Left lung (tissue), 10 donors: ENCODE data around the gene GSTA3. TPM values are rescaled to one million over a fixed set of nuclear protein-coding genes. Genes with fewer than 3 reads are reported as not detected.

Experiments used
- ATAC-seq: fragments of 200-7000 bp; cut with Tn5 transposase; one replicate; pipeline ENCODE4 v1.9.1; 2020; ENCODE audit warnings: moderate library complexity
- DNase-seq, 4 donors: peaks; one replicate each; pipeline ENCODE4 v3.0.0-alpha.2; 2013 to 2020
- H3K27ac ChIP-seq, 2 donors: fragments of 200-600 bp; sonication (generic) in 1 of 2; one replicate each; pipeline versions ENCODE4 v1.5.0 to v1.8.0; 2020 to 2021
- H3K27me3 ChIP-seq, 2 donors: fragments of 200-600 bp; sonication (generic) in 1 of 2; one replicate each; pipeline versions ENCODE4 v1.5.0 to v1.8.0; 2020 to 2021
- H3K36me3 ChIP-seq, 2 donors: fragments of 200-600 bp; sonication (generic) in 1 of 2; one replicate each; pipeline versions ENCODE4 v1.5.0 to v1.8.0; 2020 to 2021
- H3K4me1 ChIP-seq, 2 donors: fragments of 200-600 bp; one replicate each; pipeline ENCODE4 v1.8.0; 2021
- H3K4me3 ChIP-seq, 2 donors: fragments of 200-600 bp; sonication (generic) in 1 of 2; one replicate each; pipeline versions ENCODE4 v1.5.0 to v1.8.0; 2020 to 2021; ENCODE audit warnings: mild to moderate bottlenecking in 1 of 2
- H3K9me3 ChIP-seq, 2 donors: fragments of 200-600 bp; sonication (generic) in 1 of 2; one replicate each; pipeline versions ENCODE4 v1.5.0 to v1.8.0; 2020 to 2021
- intact Hi-C, 2 donors: fragments of 100-400 bp; cut with DNase I; formaldehyde crosslinking; loops; one replicate each; pipeline versions ENCODE4 v1.11.2 to v1.14.2; 2022
- polyA plus RNA-seq, 6 donors: library from polyadenylated mRNA; unstranded; fragments of 120-200 nt; gene quantifications; one replicate each; pipeline ENCODE4 v1.2.1, GENCODE V29; 2013; ENCODE audit not compliant: insufficient read length in 6 of 6
- total RNA-seq, 2 donors: library from RNA; stranded (reverse); fragmentation: NEBNext Ultra II Directional; extraction: Animal tissue kit (Norgen Biotek cat#: 25700); gene quantifications; one replicate each; pipeline ENCODE4 v1.2.1, GENCODE V29; 2021
- TF ChIP-seq, protein P1 (sequence below), 2 donors: fragments of 200-600 bp; sonication (generic) in 1 of 2; IDR thresholded peaks; one replicate each; pipeline versions ENCODE4 v1.5.0 to v1.8.0; 2021; ENCODE audit warnings: antibody characterized with exemption in 2 of 2
- donor health status: DM: no; HTN: yes; CAD: no.
- donor health status: DM: no; HTN: no; CAD: no.

GSTA3 gene
- total and polyA plus RNA-seq, 8 donors, result 0.20 to 1.9 (median 1.0) TPM; not detected in 1

DNA sequence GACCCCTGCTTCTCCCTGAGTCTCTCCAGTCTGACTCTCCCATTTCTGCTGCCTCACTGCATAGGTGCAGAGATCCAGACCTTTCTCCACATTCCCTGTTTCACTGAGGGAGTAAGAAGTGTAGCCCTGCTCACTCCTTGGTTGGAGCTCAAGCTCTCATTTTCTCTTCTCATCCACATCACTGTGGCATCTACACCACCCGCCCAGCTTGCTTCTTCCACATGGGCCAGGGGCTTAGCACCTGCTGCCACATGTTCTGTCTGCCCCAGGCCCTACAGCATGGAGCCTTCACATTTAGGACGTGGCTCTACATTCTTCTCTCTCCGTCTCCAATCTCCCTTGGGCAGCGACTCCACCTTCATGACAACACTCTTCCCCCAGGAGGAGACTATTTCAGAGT, 60.4 kb downstream of the GSTA3 start:
- H3K9me3 ChIP-seq, result peaks cover 0 to 8% of the 10 kb centered on the region in 2 donors
- ATAC-seq (no peak), DNase-seq (no peak)
- H3K27me3 ChIP-seq, result no peaks in the 10 kb centered on the region
- intact Hi-C loops, result no loop called here
- no peak overlapping the region for H3K4me3 ChIP-seq
- H3K4me1 ChIP-seq, result no peaks in the 10 kb centered on the region
- no peaks in the 10 kb centered on the region for H3K36me3 ChIP-seq
- no peak overlapping the region for H3K27ac ChIP-seq
- TF ChIP-seq, protein P1, sequence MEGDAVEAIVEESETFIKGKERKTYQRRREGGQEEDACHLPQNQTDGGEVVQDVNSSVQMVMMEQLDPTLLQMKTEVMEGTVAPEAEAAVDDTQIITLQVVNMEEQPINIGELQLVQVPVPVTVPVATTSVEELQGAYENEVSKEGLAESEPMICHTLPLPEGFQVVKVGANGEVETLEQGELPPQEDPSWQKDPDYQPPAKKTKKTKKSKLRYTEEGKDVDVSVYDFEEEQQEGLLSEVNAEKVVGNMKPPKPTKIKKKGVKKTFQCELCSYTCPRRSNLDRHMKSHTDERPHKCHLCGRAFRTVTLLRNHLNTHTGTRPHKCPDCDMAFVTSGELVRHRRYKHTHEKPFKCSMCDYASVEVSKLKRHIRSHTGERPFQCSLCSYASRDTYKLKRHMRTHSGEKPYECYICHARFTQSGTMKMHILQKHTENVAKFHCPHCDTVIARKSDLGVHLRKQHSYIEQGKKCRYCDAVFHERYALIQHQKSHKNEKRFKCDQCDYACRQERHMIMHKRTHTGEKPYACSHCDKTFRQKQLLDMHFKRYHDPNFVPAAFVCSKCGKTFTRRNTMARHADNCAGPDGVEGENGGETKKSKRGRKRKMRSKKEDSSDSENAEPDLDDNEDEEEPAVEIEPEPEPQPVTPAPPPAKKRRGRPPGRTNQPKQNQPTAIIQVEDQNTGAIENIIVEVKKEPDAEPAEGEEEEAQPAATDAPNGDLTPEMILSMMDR (IDR thresholded peaks at IDR 0.05), result no peak

Other genes with a start within 250 kb of the GSTA3 start
- 10 to 100 TPM; 20.6 to 24.1 TPM for gene TMEM14A, start 238.6 kb downstream of the GSTA3 start, total RNA-seq
- 10 to 100 TPM; 39.7 to 44.5 (median 41.8) TPM for gene TMEM14A, start 238.6 kb downstream of the GSTA3 start, polyA plus RNA-seq
- gene GSTA2, start 146.2 kb downstream of the GSTA3 start, total RNA-seq, result 1 to 10 TPM in 1 of 2 donors, not detected in 1; 2.7 TPM
- gene GSTA2, start 146.2 kb downstream of the GSTA3 start, polyA plus RNA-seq, result under 1 TPM in 1 of 6 donors, not detected in 5; 0.13 TPM
- 1 to 10 TPM; 3.8 to 9.3 TPM for gene GSTA1, start 105.9 kb downstream of the GSTA3 start, total RNA-seq
- gene GSTA1, start 105.9 kb downstream of the GSTA3 start, polyA plus RNA-seq, result 1 to 10 TPM in 5 of 6 donors, under 1 TPM in 1; 0.94 to 5.0 (median 3.7) TPM
- not detected for gene GSTA5, start 68.9 kb downstream of the GSTA3 start, total RNA-seq
- gene GSTA5, start 68.9 kb downstream of the GSTA3 start, polyA plus RNA-seq, result not detected
- 10 to 100 TPM; 49.1 to 63.0 TPM for gene GSTA4, start 85.6 kb upstream of the GSTA3 start, total RNA-seq
- gene GSTA4, start 85.6 kb upstream of the GSTA3 start, polyA plus RNA-seq, result 100 to 1,000 TPM; 121 to 138 (median 133) TPM
- gene CILK1, start 152.1 kb upstream of the GSTA3 start, total RNA-seq, result 10 to 100 TPM; 12.3 to 13.7 TPM
- gene CILK1, start 152.1 kb upstream of the GSTA3 start, polyA plus RNA-seq, result 10 to 100 TPM; 18.1 to 22.0 (median 19.3) TPM
- gene FBXO9, start 155.7 kb upstream of the GSTA3 start, total RNA-seq, result 100 to 1,000 TPM in 1 of 2 donors, 10 to 100 TPM in 1; 77.6 to 111 TPM
- gene FBXO9, start 155.7 kb upstream of the GSTA3 start, polyA plus RNA-seq, result 100 to 1,000 TPM in 5 of 6 donors, 10 to 100 TPM in 1; 77.9 to 127 (median 113) TPM
- under 1 TPM in 1 of 2 donors, not detected in 1; 0.18 TPM for gene GCM1, start 239.1 kb upstream of the GSTA3 start, total RNA-seq
- gene GCM1, start 239.1 kb upstream of the GSTA3 start, polyA plus RNA-seq, result under 1 TPM in 1 of 6 donors, not detected in 5; 0.06 TPM